Liver (tissue), 9 donors: ENCODE data around the gene BEST1. TPM values are rescaled to one million over a fixed set of nuclear protein-coding genes. Genes with fewer than 3 reads are reported as not detected.

ENCODE experiments used
- DNase-seq: peaks from one replicate; pipeline ENCODE4 v3.0.0-alpha.2; 2017; ENCODE audit warnings: low spot score
- H3K27ac ChIP-seq, 2 donors: one replicate each; pipeline ENCODE4 v1.7.0; 2013; ENCODE audit warnings: inconsistent platforms in 2 of 2, low read length in 2 of 2, control low read depth in 1 of 2, low read depth in 1 of 2, mild to moderate bottlenecking in 1 of 2
- H3K27me3 ChIP-seq, 4 donors: one replicate each; pipeline versions ENCODE4 v1.6.1 to v1.7.0; 2013; ENCODE audit warnings: low read length in 3 of 4, inconsistent platforms in 1 of 4, mild to moderate bottlenecking in 1 of 4, moderate library complexity in 1 of 4; ENCODE audit not compliant: control insufficient read depth in 4 of 4, insufficient read depth in 4 of 4
- H3K36me3 ChIP-seq, 4 donors: one replicate each; pipeline versions ENCODE4 v1.6.1 to v1.7.0; 2013; ENCODE audit warnings: low read length in 3 of 4, mild to moderate bottlenecking in 3 of 4, low read depth in 1 of 4, moderate library complexity in 1 of 4; ENCODE audit not compliant: control insufficient read depth in 4 of 4, insufficient read depth in 3 of 4
- H3K4me1 ChIP-seq, 4 donors: one replicate each; pipeline versions ENCODE4 v1.6.1 to v1.7.0; 2013; ENCODE audit warnings: low read length in 3 of 4, mild to moderate bottlenecking in 3 of 4, moderate library complexity in 1 of 4; ENCODE audit not compliant: control insufficient read depth in 4 of 4, insufficient read depth in 4 of 4
- H3K4me3 ChIP-seq, 3 donors: one replicate each; pipeline versions ENCODE4 v1.6.1 to v1.7.0; 2013; ENCODE audit warnings: low read length in 3 of 3, control low read depth in 1 of 3, low read depth in 1 of 3, mild to moderate bottlenecking in 1 of 3
- H3K9ac ChIP-seq, 2 donors: one replicate each; pipeline ENCODE4 v1.7.0; 2013; ENCODE audit warnings: low read length in 2 of 2, mild to moderate bottlenecking in 2 of 2, moderate library complexity in 2 of 2, control low read depth in 1 of 2, low read depth in 1 of 2
- H3K9me3 ChIP-seq, 4 donors: one replicate each; pipeline versions ENCODE4 v1.6.1 to v1.7.0; 2013; ENCODE audit warnings: low read length in 3 of 4; ENCODE audit not compliant: control insufficient read depth in 4 of 4
- EGR1 ChIP-seq, 2 donors: IDR thresholded peaks; 2 replicates each; pipeline ENCODE4 v1.6.1; 2016 to 2018; ENCODE audit warnings: antibody characterized with exemption in 2 of 2, low read depth in 2 of 2
- FOXA1 ChIP-seq: IDR thresholded peaks from 2 replicates; pipeline ENCODE4 v1.6.1; 2016; ENCODE audit warnings: antibody characterized with exemption
- FOXA2 ChIP-seq: IDR thresholded peaks from 2 replicates; pipeline ENCODE4 v1.6.1; 2016; ENCODE audit warnings: antibody characterized with exemption
- GABPA ChIP-seq, 2 donors: IDR thresholded peaks in 1 of 2; conservative IDR thresholded peaks in 1 of 2; 2 replicates each; pipeline ENCODE4 v1.6.1; 2016; ENCODE audit warnings: antibody characterized with exemption in 2 of 2, mild to moderate bottlenecking in 1 of 2, moderate library complexity in 1 of 2
- HNF4A ChIP-seq, 2 donors: conservative IDR thresholded peaks; 2 replicates each; pipeline ENCODE4 v1.6.1; 2016; ENCODE audit warnings: antibody characterized with exemption in 2 of 2, mild to moderate bottlenecking in 2 of 2
- HNF4G ChIP-seq: IDR thresholded peaks from 2 replicates; pipeline ENCODE4 v1.6.1; 2016; ENCODE audit warnings: antibody characterized with exemption
- JUND ChIP-seq, 2 donors: IDR thresholded peaks; 2 replicates each; pipeline ENCODE4 v1.6.1; 2016; ENCODE audit warnings: antibody characterized with exemption in 2 of 2
- NR2F2 ChIP-seq: IDR thresholded peaks from 2 replicates; pipeline ENCODE4 v1.6.1; 2016; ENCODE audit warnings: antibody characterized with exemption
- RAD21 ChIP-seq, 2 donors: IDR thresholded peaks; 2 replicates each; pipeline ENCODE4 v1.6.1; 2016; ENCODE audit warnings: antibody characterized with exemption in 2 of 2, mild to moderate bottlenecking in 2 of 2
- RXRA ChIP-seq, 2 donors: IDR thresholded peaks; 2 replicates each; pipeline ENCODE4 v1.6.1; 2017 to 2018; ENCODE audit warnings: antibody characterized with exemption in 2 of 2, mild to moderate bottlenecking in 1 of 2
- SP1 ChIP-seq: IDR thresholded peaks from 2 replicates; pipeline ENCODE4 v1.6.1; 2018; ENCODE audit warnings: antibody characterized with exemption, mild to moderate bottlenecking
- TAF1 ChIP-seq: conservative IDR thresholded peaks from 2 replicates; pipeline ENCODE4 v1.6.1; 2016; ENCODE audit warnings: antibody characterized with exemption, mild to moderate bottlenecking
- YY1 ChIP-seq: IDR thresholded peaks from 2 replicates; pipeline ENCODE4 v1.6.1; 2016; ENCODE audit warnings: antibody characterized with exemption, mild to moderate bottlenecking
- WGBS: extraction: QIAGEN DNeasy Blood & Tissue Kit; methylation state at CpG from one replicate; pipeline ENCODE4 v1.1.7; 2013; 5-methylcytosine and 5-hydroxymethylcytosine counted together
- polyA plus RNA-seq, 2 donors: library from polyadenylated mRNA; stranded (reverse) in 1 of 2; unstranded in 1 of 2; fragments of 200-250 nt in 1 of 2; fragments of >200 nt in 1 of 2; fragmentation: Nextera tagmentation in 1 of 2; extraction: Ambion mirVana in 1 of 2; gene quantifications; one replicate each; pipeline versions ENCODE4 v1.2.1 to v1.2.3, GENCODE V29; 2013 to 2015
- total RNA-seq, 2 donors: library from RNA; depleted of rRNA; stranded (reverse); fragments of >200 nt; gene quantifications; one replicate each; pipeline ENCODE4 v1.2.3, GENCODE V29; 2014
- TF ChIP-seq, protein P1 (sequence below): IDR thresholded peaks from 2 replicates; pipeline ENCODE4 v1.6.1; 2016; ENCODE audit warnings: antibody characterized with exemption
- TF ChIP-seq, protein P2 (sequence below): IDR thresholded peaks from 2 replicates; pipeline ENCODE4 v1.6.1; 2016; ENCODE audit warnings: antibody characterized with exemption
- TF ChIP-seq, protein P3 (sequence below): fragments of 150-350 bp; IDR thresholded peaks from 2 replicates; pipeline ENCODE4 v1.5.1; 2017; ENCODE audit warnings: improper control_type of control experiment, low read depth, low read length; ENCODE audit not compliant: missing input control
- TF ChIP-seq, protein P4 (sequence below): IDR thresholded peaks from 2 replicates; pipeline ENCODE4 v1.6.1; 2016; ENCODE audit warnings: antibody characterized with exemption
- TF ChIP-seq, protein P5 (sequence below): IDR thresholded peaks from 2 replicates; pipeline ENCODE4 v1.6.1; 2016; ENCODE audit warnings: antibody characterized with exemption, mild to moderate bottlenecking
- donor health status: healthy.
- donor health status: healthy.
- donor health status: healthy.
- donor health status: healthy.
- donor health status: healthy.

Gene BEST1
- total and polyA plus RNA-seq, 4 donors, result 0.22 to 1.6 (median 1.1) TPM

DNA sequence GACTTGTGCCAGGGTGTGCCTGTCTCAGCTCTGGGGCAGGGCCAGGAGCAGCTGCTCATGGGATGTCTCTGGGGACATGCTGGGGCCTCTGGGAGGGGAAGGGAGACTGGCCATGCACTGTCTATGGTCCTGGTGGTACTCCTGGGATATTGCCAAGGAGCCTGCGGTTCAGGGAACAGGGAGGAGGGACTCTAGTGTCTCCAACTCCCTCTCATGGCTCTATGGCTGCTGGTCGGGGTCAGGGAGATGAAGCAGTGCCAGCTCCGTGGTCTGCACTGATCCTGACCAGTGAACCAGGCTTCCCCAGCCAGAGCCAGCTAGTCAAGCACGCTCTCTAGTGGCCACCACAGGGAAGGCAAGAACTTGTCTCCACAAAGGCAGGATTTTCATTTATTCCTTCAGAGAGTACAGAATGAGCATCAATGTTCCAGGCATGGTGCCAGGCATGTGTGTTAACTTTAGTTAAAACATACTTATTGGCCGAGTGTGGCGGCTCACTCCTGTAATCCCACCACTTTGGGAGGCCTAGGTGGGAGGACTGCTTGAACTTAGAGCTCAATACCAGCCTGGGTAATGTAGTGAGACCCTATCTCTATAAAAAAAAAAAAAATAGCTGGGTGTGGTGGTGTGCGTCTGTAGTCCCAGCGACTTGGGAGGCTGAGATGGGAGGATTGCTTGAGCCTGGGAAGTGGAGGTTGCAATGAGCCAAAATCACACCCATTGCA is 2.5 kb upstream of the BEST1 start (continued):
- TF ChIP-seq, protein P1, sequence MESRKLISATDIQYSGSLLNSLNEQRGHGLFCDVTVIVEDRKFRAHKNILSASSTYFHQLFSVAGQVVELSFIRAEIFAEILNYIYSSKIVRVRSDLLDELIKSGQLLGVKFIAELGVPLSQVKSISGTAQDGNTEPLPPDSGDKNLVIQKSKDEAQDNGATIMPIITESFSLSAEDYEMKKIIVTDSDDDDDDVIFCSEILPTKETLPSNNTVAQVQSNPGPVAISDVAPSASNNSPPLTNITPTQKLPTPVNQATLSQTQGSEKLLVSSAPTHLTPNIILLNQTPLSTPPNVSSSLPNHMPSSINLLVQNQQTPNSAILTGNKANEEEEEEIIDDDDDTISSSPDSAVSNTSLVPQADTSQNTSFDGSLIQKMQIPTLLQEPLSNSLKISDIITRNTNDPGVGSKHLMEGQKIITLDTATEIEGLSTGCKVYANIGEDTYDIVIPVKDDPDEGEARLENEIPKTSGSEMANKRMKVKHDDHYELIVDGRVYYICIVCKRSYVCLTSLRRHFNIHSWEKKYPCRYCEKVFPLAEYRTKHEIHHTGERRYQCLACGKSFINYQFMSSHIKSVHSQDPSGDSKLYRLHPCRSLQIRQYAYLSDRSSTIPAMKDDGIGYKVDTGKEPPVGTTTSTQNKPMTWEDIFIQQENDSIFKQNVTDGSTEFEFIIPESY, result no peak
- no peak for TF ChIP-seq NR2F2
- no peak for TF ChIP-seq YY1

DNA sequence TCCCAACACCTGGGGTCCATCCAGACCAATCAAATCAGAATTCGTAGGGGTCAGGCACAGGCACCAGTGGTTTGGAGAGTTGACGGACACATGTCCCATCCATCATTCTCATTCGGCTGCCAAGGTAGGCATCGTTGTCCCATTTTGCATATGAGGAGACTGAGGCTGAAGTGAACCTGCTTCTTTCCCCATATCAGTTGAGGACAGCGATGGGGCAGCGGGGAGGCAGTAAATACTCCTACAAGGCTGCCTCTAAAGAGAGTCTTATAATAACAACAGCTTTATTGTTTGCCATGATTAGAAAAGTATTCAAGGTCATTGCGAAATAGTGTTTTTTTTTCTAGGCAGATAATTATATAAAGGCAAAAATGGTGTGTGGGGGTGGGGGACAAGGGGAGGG is 1.6 kb upstream of the BEST1 start:
- no peak for DNase-seq
- Histone ChIP-seq H3K4me1 (peaks cover 0 to 2% (median 0%) of the 10 kb centered on the region in 4 donors), H3K9me3 (no peaks in the 10 kb centered on the region), H3K4me3 (no peak overlapping the region), H3K27me3 (no peaks in the 10 kb centered on the region), H3K9ac (no peak overlapping the region), H3K27ac (no peak overlapping the region), H3K36me3 (no peaks in the 10 kb centered on the region)
- 88% methylated on average over 7 of the region's 7 CpGs for WGBS
- TF ChIP-seq FOXA2, result no peak
- TF ChIP-seq JUND (IDR thresholded peaks at IDR 0.05), result no peak
- TF ChIP-seq RAD21 (IDR thresholded peaks at IDR 0.05), result no peak
- TF ChIP-seq FOXA1, result no peak
- TF ChIP-seq, protein P2, sequence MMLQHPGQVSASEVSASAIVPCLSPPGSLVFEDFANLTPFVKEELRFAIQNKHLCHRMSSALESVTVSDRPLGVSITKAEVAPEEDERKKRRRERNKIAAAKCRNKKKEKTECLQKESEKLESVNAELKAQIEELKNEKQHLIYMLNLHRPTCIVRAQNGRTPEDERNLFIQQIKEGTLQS, result no peak
- TF ChIP-seq TAF1, result no peak
- TF ChIP-seq HNF4A (conservative IDR thresholded peaks at IDR 0.05), result no peak
- TF ChIP-seq YY1, result no peak
- TF ChIP-seq RXRA (IDR thresholded peaks at IDR 0.05), result no peak
- TF ChIP-seq, protein P3, sequence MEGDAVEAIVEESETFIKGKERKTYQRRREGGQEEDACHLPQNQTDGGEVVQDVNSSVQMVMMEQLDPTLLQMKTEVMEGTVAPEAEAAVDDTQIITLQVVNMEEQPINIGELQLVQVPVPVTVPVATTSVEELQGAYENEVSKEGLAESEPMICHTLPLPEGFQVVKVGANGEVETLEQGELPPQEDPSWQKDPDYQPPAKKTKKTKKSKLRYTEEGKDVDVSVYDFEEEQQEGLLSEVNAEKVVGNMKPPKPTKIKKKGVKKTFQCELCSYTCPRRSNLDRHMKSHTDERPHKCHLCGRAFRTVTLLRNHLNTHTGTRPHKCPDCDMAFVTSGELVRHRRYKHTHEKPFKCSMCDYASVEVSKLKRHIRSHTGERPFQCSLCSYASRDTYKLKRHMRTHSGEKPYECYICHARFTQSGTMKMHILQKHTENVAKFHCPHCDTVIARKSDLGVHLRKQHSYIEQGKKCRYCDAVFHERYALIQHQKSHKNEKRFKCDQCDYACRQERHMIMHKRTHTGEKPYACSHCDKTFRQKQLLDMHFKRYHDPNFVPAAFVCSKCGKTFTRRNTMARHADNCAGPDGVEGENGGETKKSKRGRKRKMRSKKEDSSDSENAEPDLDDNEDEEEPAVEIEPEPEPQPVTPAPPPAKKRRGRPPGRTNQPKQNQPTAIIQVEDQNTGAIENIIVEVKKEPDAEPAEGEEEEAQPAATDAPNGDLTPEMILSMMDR, result no peak
- TF ChIP-seq GABPA (IDR thresholded peaks at IDR 0.05 in 1 of 2, conservative IDR thresholded peaks at IDR 0.05 in 1 of 2), result no peak
- no peak for TF ChIP-seq EGR1 (IDR thresholded peaks at IDR 0.05; ENCODE audit: low read depth in 2 of 2)
- TF ChIP-seq NR2F2, result no peak
- TF ChIP-seq HNF4G, result no peak
- TF ChIP-seq, protein P4, sequence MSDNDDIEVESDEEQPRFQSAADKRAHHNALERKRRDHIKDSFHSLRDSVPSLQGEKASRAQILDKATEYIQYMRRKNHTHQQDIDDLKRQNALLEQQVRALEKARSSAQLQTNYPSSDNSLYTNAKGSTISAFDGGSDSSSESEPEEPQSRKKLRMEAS, result no peak
- TF ChIP-seq SP1, result no peak
- TF ChIP-seq, protein P5, sequence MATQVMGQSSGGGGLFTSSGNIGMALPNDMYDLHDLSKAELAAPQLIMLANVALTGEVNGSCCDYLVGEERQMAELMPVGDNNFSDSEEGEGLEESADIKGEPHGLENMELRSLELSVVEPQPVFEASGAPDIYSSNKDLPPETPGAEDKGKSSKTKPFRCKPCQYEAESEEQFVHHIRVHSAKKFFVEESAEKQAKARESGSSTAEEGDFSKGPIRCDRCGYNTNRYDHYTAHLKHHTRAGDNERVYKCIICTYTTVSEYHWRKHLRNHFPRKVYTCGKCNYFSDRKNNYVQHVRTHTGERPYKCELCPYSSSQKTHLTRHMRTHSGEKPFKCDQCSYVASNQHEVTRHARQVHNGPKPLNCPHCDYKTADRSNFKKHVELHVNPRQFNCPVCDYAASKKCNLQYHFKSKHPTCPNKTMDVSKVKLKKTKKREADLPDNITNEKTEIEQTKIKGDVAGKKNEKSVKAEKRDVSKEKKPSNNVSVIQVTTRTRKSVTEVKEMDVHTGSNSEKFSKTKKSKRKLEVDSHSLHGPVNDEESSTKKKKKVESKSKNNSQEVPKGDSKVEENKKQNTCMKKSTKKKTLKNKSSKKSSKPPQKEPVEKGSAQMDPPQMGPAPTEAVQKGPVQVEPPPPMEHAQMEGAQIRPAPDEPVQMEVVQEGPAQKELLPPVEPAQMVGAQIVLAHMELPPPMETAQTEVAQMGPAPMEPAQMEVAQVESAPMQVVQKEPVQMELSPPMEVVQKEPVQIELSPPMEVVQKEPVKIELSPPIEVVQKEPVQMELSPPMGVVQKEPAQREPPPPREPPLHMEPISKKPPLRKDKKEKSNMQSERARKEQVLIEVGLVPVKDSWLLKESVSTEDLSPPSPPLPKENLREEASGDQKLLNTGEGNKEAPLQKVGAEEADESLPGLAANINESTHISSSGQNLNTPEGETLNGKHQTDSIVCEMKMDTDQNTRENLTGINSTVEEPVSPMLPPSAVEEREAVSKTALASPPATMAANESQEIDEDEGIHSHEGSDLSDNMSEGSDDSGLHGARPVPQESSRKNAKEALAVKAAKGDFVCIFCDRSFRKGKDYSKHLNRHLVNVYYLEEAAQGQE, result no peak
- TF ChIP-seq, protein P1, result no peak
